Mucosa of descending colon (tissue), 3 donors: ENCODE measurements around the gene KATNB1. TPM values are rescaled to one million over a fixed set of nuclear protein-coding genes. Genes with fewer than 3 reads are reported as not detected.
A peak's percentile ranks its signal among the peaks of the same experiment; 100 is the strongest.

ENCODE experiments used
- ATAC-seq: fragments of 200-7000 bp; cut with Tn5 transposase; one replicate; pipeline ENCODE4 v1.9.1; 2020; ENCODE audit warnings: mild to moderate bottlenecking, moderate library complexity
- DNase-seq, 3 donors: peaks; one replicate each; pipeline ENCODE4 v3.0.0-alpha.2; 2020
- H3K36me3 ChIP-seq: fragments of 200-600 bp; one replicate; pipeline ENCODE4 v1.8.0; 2021; ENCODE audit warnings: low read depth, mild to moderate bottlenecking
- H3K4me1 ChIP-seq: fragments of 200-600 bp; one replicate; pipeline ENCODE4 v1.8.0; 2021; ENCODE audit warnings: low read depth, mild to moderate bottlenecking
- H3K4me3 ChIP-seq: fragments of 200-600 bp; one replicate; pipeline ENCODE4 v1.8.0; 2021; ENCODE audit warnings: mild to moderate bottlenecking
- H3K9me3 ChIP-seq: fragments of 200-600 bp; one replicate; pipeline ENCODE4 v1.8.0; 2021; ENCODE audit warnings: mild to moderate bottlenecking
- CTCF ChIP-seq: fragments of 200-600 bp; IDR thresholded peaks from one replicate; pipeline ENCODE4 v1.8.0; 2022; ENCODE audit warnings: antibody characterized with exemption, mild to moderate bottlenecking
- intact Hi-C, 2 donors: fragments of 100-400 bp; cut with DNase I in 1 of 2; cut with micrococcal nuclease in 1 of 2; formaldehyde crosslinking; loops; one replicate each; pipeline versions ENCODE4 v1.11.0 to v1.11.1; 2022; cut with DNase I, micrococcal nuclease
- long read RNA-seq, 2 donors: library from polyadenylated mRNA; unstranded; transcript quantifications; one replicate each; pipeline ENCODE4 v2.0.0, GENCODE V29; 2019 to 2021
- total RNA-seq, 3 donors: library from RNA; stranded (reverse); fragmentation: NEBNext Ultra II Directional in 2 of 3; extraction: Animal tissue kit (Norgen Biotek cat#: 25700) in 2 of 3; gene quantifications; one replicate each; pipeline versions ENCODE4 v1.2.1 to v1.2.4, GENCODE V29; 2021 to 2023
- donor health status: DM: no; HTN: no; CAD: no; lungs with moderate emphysema.
- donor health status: DM: no; HTN: no; CAD: no.
- donor health status: DM: no; HTN: yes; CAD: no.

KATNB1 gene
- total RNA-seq = 10 to 100 TPM; 12.8 to 21.1 (median 17.9) TPM
- long read RNA-seq, donor 1, transcript KATNB1-201 (20 exons, 2,664 nt) = major isoform, 12 of 24 reads
- long read RNA-seq, donor 1, partial matches to known transcripts = 4 of 24 reads
- long read RNA-seq, donor 1, other reads (novel, unspliced or antisense) = 8 of 24 reads
- long read RNA-seq, donor 2, transcript KATNB1-201 (20 exons, 2,664 nt) = major isoform, 12 of 23 reads
- long read RNA-seq, donor 2, partial matches to known transcripts = 4 of 23 reads
- long read RNA-seq, donor 2, other reads (novel, unspliced or antisense) = 7 of 23 reads

DNA sequence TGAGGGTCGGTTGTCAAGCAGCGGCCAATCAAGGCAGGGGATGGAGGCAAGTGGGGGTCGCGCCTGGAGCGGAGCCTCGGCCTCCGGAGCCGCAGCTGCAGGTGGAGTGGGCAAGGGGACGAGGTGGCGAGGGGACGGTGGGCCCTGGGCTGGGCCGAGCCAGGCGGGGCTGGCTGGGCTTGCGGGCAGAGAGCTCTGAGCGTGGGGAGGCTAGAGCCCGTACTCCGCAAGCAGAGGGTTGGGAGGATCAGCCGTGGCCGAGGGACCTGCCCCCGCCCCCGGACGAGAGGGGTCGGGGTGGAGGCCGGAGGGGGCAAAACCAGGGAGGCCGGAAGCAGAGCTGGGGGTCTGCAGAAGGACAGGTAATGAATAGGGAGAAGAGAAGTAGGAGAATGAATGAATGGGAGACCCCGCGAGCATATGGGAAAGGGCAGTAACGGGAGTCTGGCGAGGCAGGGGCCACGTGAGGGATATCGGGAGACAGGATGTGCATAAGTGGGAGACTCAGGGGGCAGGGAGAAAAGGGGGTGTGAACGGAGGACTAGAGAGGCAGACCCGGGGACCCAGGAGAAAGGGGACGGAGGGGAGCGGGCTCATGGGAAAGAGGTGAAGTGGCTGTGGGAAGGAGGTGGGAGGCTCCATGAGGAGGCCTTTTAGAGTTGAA lies at the start of gene KATNB1:
Gene KATNB1, plus strand, starts transcription at position 16 of the 664 bp plus-strand sequence. CDS start 1,474 bp downstream, outside the sequence.
- no peaks in the 10 kb centered on the region for H3K9me3 ChIP-seq
- peak within 1 kb of the TSS; percentile 83 for H3K4me3 ChIP-seq
- ATAC-seq (peak; percentile 24), DNase-seq (no peak)
- no peak for TF ChIP-seq CTCF
- peaks cover 18% of the 10 kb centered on the region for H3K4me1 ChIP-seq
- intact Hi-C loops = no loop called here
- H3K36me3 ChIP-seq = peaks cover 4% of the 10 kb centered on the region

DNA sequence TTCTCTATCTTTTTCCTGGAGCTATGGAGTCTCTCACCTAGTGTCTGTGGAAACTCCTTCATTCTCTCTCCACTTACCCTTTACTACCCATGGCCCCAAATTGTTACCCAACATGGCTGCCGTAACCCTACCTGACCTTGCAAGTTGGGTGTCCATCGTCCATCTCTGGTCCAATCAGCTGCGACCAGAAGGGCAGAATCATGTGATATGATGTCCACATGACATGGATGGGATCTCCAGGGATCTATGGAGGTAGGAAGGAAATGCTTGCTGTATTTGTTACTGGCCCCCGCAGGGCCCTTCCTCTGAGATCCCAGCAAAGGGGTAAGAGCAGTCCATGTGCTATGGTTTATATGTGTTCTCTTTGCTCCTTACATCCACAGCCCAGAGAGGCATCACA lies 49.0 kb upstream of the KATNB1 start:
- no peaks in the 10 kb centered on the region for H3K36me3 ChIP-seq
- no peaks in the 10 kb centered on the region for H3K4me1 ChIP-seq
- DNase-seq (no peak), ATAC-seq (no peak)
- TF ChIP-seq CTCF = no peak
- intact Hi-C loops = no loop called here
- no peaks in the 10 kb centered on the region for H3K9me3 ChIP-seq
- no peak overlapping the region for H3K4me3 ChIP-seq

GRCh38 chr16:57687363-57687929 lies 48.1 kb upstream of the KATNB1 start:
- no peak for TF ChIP-seq CTCF
- DNase-seq (no peak), ATAC-seq (no peak)
- Histone ChIP-seq H3K36me3 (no peaks in the 10 kb centered on the region), H3K9me3 (no peaks in the 10 kb centered on the region), H3K4me3 (no peak overlapping the region), H3K4me1 (no peaks in the 10 kb centered on the region)
- intact Hi-C loops = no loop called here

DNA sequence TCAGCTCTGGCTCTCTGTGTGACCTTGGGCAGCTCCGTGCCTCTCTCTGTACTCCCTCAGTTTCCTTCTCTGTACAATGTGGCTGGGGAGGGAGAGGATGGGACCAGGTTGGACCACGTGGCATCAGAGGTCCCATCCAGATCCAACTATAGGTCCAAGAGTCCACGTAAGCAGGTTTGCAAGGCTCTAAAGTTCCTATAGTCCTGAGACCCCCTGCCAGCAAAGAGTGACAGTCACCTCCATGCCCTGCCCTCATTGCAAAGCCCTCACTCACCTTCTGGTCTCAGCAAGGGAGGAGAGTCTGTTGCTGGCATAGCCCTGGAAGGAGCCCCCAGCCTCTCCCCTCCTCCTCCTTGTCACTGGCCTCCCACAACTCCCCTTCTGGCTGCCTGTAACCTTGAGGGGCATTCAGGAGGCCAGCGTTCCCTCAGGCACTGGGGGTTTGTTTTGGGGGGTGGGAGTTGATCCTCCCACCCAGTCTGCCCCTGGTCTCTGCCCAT lies 47.0 kb upstream of the KATNB1 start:
- no peaks in the 10 kb centered on the region for H3K4me1 ChIP-seq
- H3K4me3 ChIP-seq = no peak overlapping the region
- H3K36me3 ChIP-seq = no peaks in the 10 kb centered on the region
- TF ChIP-seq CTCF = no peak
- DNase-seq = no peak
- intact Hi-C loops = no loop called here
- ATAC-seq = no peak
- no peaks in the 10 kb centered on the region for H3K9me3 ChIP-seq

DNA sequence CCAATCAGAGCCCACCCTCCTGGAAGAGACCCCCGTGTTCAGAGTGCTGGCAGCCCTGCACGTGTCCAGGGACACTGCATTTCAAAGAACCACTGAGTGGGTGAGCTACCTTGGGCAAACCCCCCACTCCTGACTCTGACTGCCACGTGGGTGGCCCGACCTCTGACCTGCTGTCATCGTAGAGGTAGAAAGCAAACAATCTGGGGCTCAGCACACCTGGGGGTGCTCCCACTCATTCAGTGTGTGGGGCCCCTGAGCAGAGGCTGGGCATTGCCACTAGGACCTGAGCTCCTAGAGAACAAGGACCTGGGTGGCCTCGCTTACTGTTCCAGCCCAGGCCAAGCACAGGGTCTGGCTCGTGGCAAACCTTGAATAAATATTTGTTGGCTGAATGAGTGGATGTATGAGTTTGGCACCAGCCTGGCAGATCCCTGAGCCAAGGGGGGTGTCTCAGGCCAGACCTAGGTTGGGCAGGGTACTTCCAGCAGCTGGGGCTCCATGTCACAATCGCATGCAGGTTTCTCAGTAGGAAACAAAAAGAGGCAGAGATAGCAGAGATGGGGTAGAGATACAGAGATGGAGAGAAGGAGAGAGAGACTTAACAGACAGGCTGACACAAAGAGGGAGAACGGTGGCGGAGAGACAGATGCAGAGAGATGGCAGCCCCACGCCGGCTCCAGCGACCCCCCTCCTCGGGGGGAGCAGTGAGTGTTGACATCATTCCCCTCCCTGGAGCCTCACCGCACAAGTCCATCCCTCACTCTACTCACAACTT lies 46.4 kb upstream of the KATNB1 start:
- intact Hi-C loops = no loop called here
- no peaks in the 10 kb centered on the region for H3K36me3 ChIP-seq
- no peak for TF ChIP-seq CTCF
- no peak overlapping the region for H3K4me3 ChIP-seq
- peak; percentile 15 for ATAC-seq
- H3K4me1 ChIP-seq = no peaks in the 10 kb centered on the region
- DNase-seq = no peak
- H3K9me3 ChIP-seq = no peaks in the 10 kb centered on the region
